Measurements from ENCODE around the gene TERB1.

Gene TERB1

GRCh38 chr16:66741169-66741900 is 60.0 kb downstream of the TERB1 start:
- Mint-ChIP-seq H3K27ac (no peak overlapping the region), H3K4me1 (peaks cover 20% of the 10 kb centered on the region), H3K9me3 (no peaks in the 10 kb centered on the region), H3K36me3 (ENCODE audit: low read depth) (peaks cover 69% of the 10 kb centered on the region), H3K4me3 (no peak overlapping the region), H3K27me3 (ENCODE audit: low read depth, poor library complexity) (no peaks in the 10 kb centered on the region)
- TF ChIP-seq CTCF (IDR thresholded peaks at IDR 0.05): no peak
- no peak for DNase-seq

- no peak for TF ChIP-seq CTCF (IDR thresholded peaks at IDR 0.05)
- H3K4me1 Mint-ChIP-seq: peaks cover 20% of the 10 kb centered on the region
These were observed 60.9 kb downstream of the TERB1 start for GRCh38 chr16:66740533-66740932.

GRCh38 chr16:66740010-66740409 is 61.4 kb downstream of the TERB1 start:
- Mint-ChIP-seq H3K4me3 (no peak overlapping the region), H3K9me3 (no peaks in the 10 kb centered on the region), H3K4me1 (peaks cover 20% of the 10 kb centered on the region), H3K27ac (peak overlapping the region; percentile 37), H3K36me3 (ENCODE audit: low read depth) (peaks cover 77% of the 10 kb centered on the region), H3K27me3 (ENCODE audit: low read depth, poor library complexity) (no peaks in the 10 kb centered on the region)
- TF ChIP-seq CTCF (IDR thresholded peaks at IDR 0.05): peak; percentile 69
- DNase-seq: peak; percentile 34

More at GRCh38 chr16:66740533-66740932, 60.9 kb downstream of the TERB1 start:
- peak overlapping the region; percentile 37 for H3K27ac Mint-ChIP-seq
- no peak for DNase-seq
- peaks cover 72% of the 10 kb centered on the region for H3K36me3 Mint-ChIP-seq (ENCODE audit: low read depth)
- H3K4me3 Mint-ChIP-seq: no peak overlapping the region
- H3K27me3 Mint-ChIP-seq (ENCODE audit: low read depth, poor library complexity): no peaks in the 10 kb centered on the region
- no peaks in the 10 kb centered on the region for H3K9me3 Mint-ChIP-seq

GRCh38 chr16:66735891-66736290 is 65.5 kb downstream of the TERB1 start:
- Mint-ChIP-seq H3K27me3 (ENCODE audit: low read depth, poor library complexity) (peaks cover 2% of the 10 kb centered on the region), H3K4me3 (no peak overlapping the region), H3K4me1 (peaks cover 11% of the 10 kb centered on the region), H3K36me3 (ENCODE audit: low read depth) (peaks cover 83% of the 10 kb centered on the region), H3K9me3 (no peaks in the 10 kb centered on the region), H3K27ac (peak overlapping the region; percentile 22)
- no peak for TF ChIP-seq CTCF (IDR thresholded peaks at IDR 0.05)
- DNase-seq: no peak

GRCh38 chr16:66731101-66731500 is 70.3 kb downstream of the TERB1 start:
- Mint-ChIP-seq H3K4me1 (no peaks in the 10 kb centered on the region), H3K36me3 (ENCODE audit: low read depth) (peaks cover 72% of the 10 kb centered on the region), H3K9me3 (no peaks in the 10 kb centered on the region), H3K27me3 (ENCODE audit: low read depth, poor library complexity) (peaks cover 2% of the 10 kb centered on the region), H3K4me3 (no peak overlapping the region), H3K27ac (no peak overlapping the region)
- no peak for TF ChIP-seq CTCF (IDR thresholded peaks at IDR 0.05)
- no peak for DNase-seq

- Mint-ChIP-seq H3K4me3 (no peak overlapping the region), H3K36me3 (ENCODE audit: low read depth) (peaks cover 75% of the 10 kb centered on the region), H3K27me3 (ENCODE audit: low read depth, poor library complexity) (no peaks in the 10 kb centered on the region), H3K9me3 (no peaks in the 10 kb centered on the region), H3K27ac (peak overlapping the region; percentile 62), H3K4me1 (no peaks in the 10 kb centered on the region)
- DNase-seq: no peak
- no peak for TF ChIP-seq CTCF (IDR thresholded peaks at IDR 0.05)
These were observed 72.6 kb downstream of the TERB1 start for GRCh38 chr16:66728804-66729203.

Measured in nephron progenitor cell (in vitro differentiated cells).